H9 (cell line): ENCODE data around the gene PRSS38. TPM values are rescaled to one million over a fixed set of nuclear protein-coding genes. Genes with fewer than 3 reads are reported as not detected.

Experiments
- DNase-seq: peaks from one replicate; pipeline ENCODE4 v3.0.0-alpha.2; 2017
- H2AFZ ChIP-seq: one replicate; pipeline ENCODE4 v1.6.1; 2013; ENCODE audit warnings: mild to moderate bottlenecking, low read length, control low read depth, moderate library complexity
- H2AK5ac ChIP-seq: 2 replicates; pipeline ENCODE4 v1.6.1; 2013; ENCODE audit warnings: low read length, control low read depth, mixed read lengths; ENCODE audit not compliant: insufficient read length
- H2BK120ac ChIP-seq: one replicate; pipeline ENCODE4 v1.6.1; 2013; ENCODE audit warnings: low read depth, mild to moderate bottlenecking, low read length, control low read depth, inconsistent platforms; ENCODE audit not compliant: poor library complexity, severe bottlenecking
- H2BK12ac ChIP-seq: 2 replicates; pipeline ENCODE4 v1.6.1; 2013; ENCODE audit warnings: low read length, control low read depth, mixed read lengths, low read depth; ENCODE audit not compliant: insufficient read length
- H2BK15ac ChIP-seq: 2 replicates; pipeline ENCODE4 v1.6.1; 2013; ENCODE audit warnings: low read depth, low read length, control low read depth
- H2BK20ac ChIP-seq: one replicate; pipeline ENCODE4 v1.6.1; 2013; ENCODE audit warnings: low read depth, mild to moderate bottlenecking, low read length, control low read depth, inconsistent platforms; ENCODE audit not compliant: poor library complexity, severe bottlenecking
- H2BK5ac ChIP-seq: 2 replicates; pipeline ENCODE4 v1.6.1; 2013; ENCODE audit warnings: low read length, control low read depth, mixed read lengths; ENCODE audit not compliant: insufficient read length
- H3K14ac ChIP-seq: 2 replicates; pipeline ENCODE4 v1.6.1; 2013; ENCODE audit warnings: low read length, control low read depth; ENCODE audit not compliant: insufficient read depth
- H3K18ac ChIP-seq: 2 replicates; pipeline ENCODE4 v1.6.1; 2013; ENCODE audit warnings: low read depth, mild to moderate bottlenecking, mixed read lengths, low read length, control low read depth; ENCODE audit not compliant: insufficient read length
- H3K23ac ChIP-seq: 2 replicates; pipeline ENCODE4 v1.6.1; 2013; ENCODE audit warnings: low read length, control low read depth, mixed read lengths, low read depth; ENCODE audit not compliant: insufficient read length
- H3K23me2 ChIP-seq: 2 replicates; pipeline ENCODE4 v1.6.1; 2013; ENCODE audit warnings: low read depth, mild to moderate bottlenecking, mixed read lengths, low read length, control low read depth; ENCODE audit not compliant: insufficient read length, poor library complexity, severe bottlenecking
- H3K27ac ChIP-seq: 2 replicates; pipeline ENCODE4 v1.5.1; 2013; ENCODE audit warnings: low read length, control low read depth, mixed read lengths, low read depth; ENCODE audit not compliant: insufficient read length
- H3K27me3 ChIP-seq: 2 replicates; pipeline ENCODE4 v1.6.1; 2013; ENCODE audit warnings: low read length, control low read depth, inconsistent platforms; ENCODE audit not compliant: insufficient read depth
- H3K4ac ChIP-seq: 2 replicates; pipeline ENCODE4 v1.6.1; 2013; ENCODE audit warnings: low read depth, mild to moderate bottlenecking, control low read depth, inconsistent platforms, low read length, moderate library complexity
- H3K4me1 ChIP-seq: 2 replicates; pipeline ENCODE4 v1.6.1; 2013; ENCODE audit warnings: low read length, control low read depth, inconsistent platforms; ENCODE audit not compliant: insufficient read depth
- H3K4me2 ChIP-seq: 2 replicates; pipeline ENCODE4 v1.6.1; 2013; ENCODE audit warnings: low read length, control low read depth, mixed read lengths; ENCODE audit not compliant: insufficient read length, insufficient read depth
- H3K56ac ChIP-seq: 2 replicates; pipeline ENCODE4 v1.6.1; 2013; ENCODE audit warnings: low read depth, mild to moderate bottlenecking, mixed read lengths, low read length, control low read depth; ENCODE audit not compliant: insufficient read length
- H3K79me1 ChIP-seq: 2 replicates; pipeline ENCODE4 v1.6.1; 2013; ENCODE audit warnings: low read depth, mild to moderate bottlenecking, moderate library complexity, low read length, control low read depth, inconsistent platforms; ENCODE audit not compliant: insufficient read depth, poor library complexity, severe bottlenecking
- H3K79me2 ChIP-seq: 2 replicates; pipeline ENCODE4 v1.6.1; 2013; ENCODE audit warnings: low read length, control low read depth, inconsistent platforms; ENCODE audit not compliant: insufficient read depth
- H3K9ac ChIP-seq: 2 replicates; pipeline ENCODE4 v1.6.1; 2013; ENCODE audit warnings: low read length, control low read depth, mixed read lengths; ENCODE audit not compliant: insufficient read length; ENCODE audit errors: extremely low read depth
- H3K9me3 ChIP-seq: one replicate; pipeline ENCODE4 v1.6.1; 2013; ENCODE audit warnings: low read depth, low read length, inconsistent platforms; ENCODE audit not compliant: control insufficient read depth
- H3T11ph ChIP-seq: one replicate; pipeline ENCODE4 v1.6.1; 2013; ENCODE audit warnings: mild to moderate bottlenecking, low read length, control low read depth, inconsistent platforms
- H4K20me1 ChIP-seq: one replicate; pipeline ENCODE4 v1.6.1; 2013; ENCODE audit not compliant: control insufficient read depth, insufficient read length, insufficient read depth
- H4K5ac ChIP-seq: 2 replicates; pipeline ENCODE4 v1.6.1; 2013; ENCODE audit warnings: low read depth, mild to moderate bottlenecking, mixed read lengths, low read length, control low read depth; ENCODE audit not compliant: insufficient read length
- H4K8ac ChIP-seq: replicated peaks from 2 replicates; pipeline ENCODE4 v1.6.1; 2013; ENCODE audit warnings: low read length, control low read depth, mixed read lengths, low read depth; ENCODE audit not compliant: insufficient read length
- H4K91ac ChIP-seq: 2 replicates; pipeline ENCODE4 v1.6.1; 2013; ENCODE audit warnings: low read depth, mild to moderate bottlenecking, moderate library complexity, mixed read lengths, low read length, control low read depth; ENCODE audit not compliant: insufficient read length
- H3K27ac Mint-ChIP-seq, 3 experiments: 2 replicates in 2 of 3; 3 replicates in 1 of 3; pipeline ENCODE4 v1.8.0; 2020 to 2021; ENCODE audit warnings: mixed read lengths in 3 of 3, mild to moderate bottlenecking in 1 of 3, moderate library complexity in 1 of 3
- H3K27me3 Mint-ChIP-seq: 2 replicates; pipeline ENCODE4 v1.8.0; 2021; ENCODE audit warnings: low read depth, mild to moderate bottlenecking, moderate library complexity, mixed read lengths
- H3K36me3 Mint-ChIP-seq, 3 experiments: 2 replicates in 2 of 3; 3 replicates in 1 of 3; pipeline ENCODE4 v1.8.0; 2020 to 2021; ENCODE audit warnings: low read depth in 3 of 3, mixed read lengths in 3 of 3; ENCODE audit not compliant: insufficient read depth in 1 of 3
- H3K4me1 Mint-ChIP-seq, 2 experiments: 2 replicates each; pipeline ENCODE4 v1.8.0; 2020; ENCODE audit warnings: mixed read lengths in 2 of 2
- H3K4me3 Mint-ChIP-seq, 2 experiments: 2 replicates in 1 of 2; 3 replicates in 1 of 2; pipeline ENCODE4 v1.8.0; 2020 to 2021; ENCODE audit warnings: mild to moderate bottlenecking in 2 of 2, mixed read lengths in 2 of 2, moderate library complexity in 1 of 2
- H3K9me3 Mint-ChIP-seq, 2 experiments: 2 replicates in 1 of 2; 3 replicates in 1 of 2; pipeline ENCODE4 v1.8.0; 2020; ENCODE audit warnings: mild to moderate bottlenecking in 2 of 2, mixed read lengths in 2 of 2, moderate library complexity in 1 of 2
- CTCF ChIP-seq: fragments of 200-600 bp; sonication (generic); conservative IDR thresholded peaks from 3 replicates; pipeline ENCODE4 v1.8.0; 2021; ENCODE audit warnings: antibody characterized with exemption, mild to moderate bottlenecking
- WGBS: extraction: QIAGEN DNeasy Blood & Tissue Kit; methylation state at CpG from one replicate; pipeline ENCODE4 v1.1.7; 2013; ENCODE audit warnings: missing lambda C conversion rate, low lambda C conversion rate, mixed read lengths; ENCODE audit not compliant: insufficient read length; ENCODE audit errors: extremely low coverage; 5-methylcytosine and 5-hydroxymethylcytosine counted together
- total RNA-seq: library from RNA; stranded (reverse); gene quantifications from 2 replicates; pipeline ENCODE4 v1.2.1, GENCODE V29; 2021

Gene PRSS38
- total RNA-seq, 1 experiment from 2014 or later: not detected

DNA sequence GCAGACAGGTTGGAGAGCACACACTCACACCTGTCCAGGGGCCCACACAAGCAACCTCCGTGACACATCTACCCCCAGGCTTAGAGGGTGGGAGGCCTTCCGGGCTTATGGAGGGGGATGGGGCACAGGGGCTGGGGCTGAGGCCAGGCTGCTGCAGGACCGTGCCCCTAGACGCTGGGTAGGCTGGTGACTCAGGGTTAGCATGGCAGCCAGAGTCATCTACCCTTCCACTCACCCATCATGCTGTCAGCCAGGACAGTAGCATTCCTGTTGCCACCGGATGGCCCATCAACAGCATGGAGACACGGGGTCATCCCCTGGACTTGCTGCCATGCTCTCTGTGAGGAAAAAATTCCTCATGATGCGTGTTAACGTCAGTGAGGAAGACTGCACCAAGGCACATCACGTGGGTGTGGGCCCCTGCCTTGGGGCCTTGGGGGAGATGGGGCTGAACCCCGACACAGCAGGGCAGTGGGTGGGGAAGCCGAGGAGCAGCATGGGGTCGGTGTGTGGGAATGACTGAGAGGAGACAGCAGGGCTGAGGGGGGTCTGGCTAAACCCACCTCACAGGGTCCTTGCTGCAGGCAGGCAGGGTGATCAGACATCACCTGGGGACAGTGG, 79.5 kb downstream of the PRSS38 start:
- no peak overlapping the region for H2AK5ac ChIP-seq
- no peak overlapping the region for H4K8ac ChIP-seq
- DNase-seq: peak; percentile 16
- H3K36me3 Mint-ChIP-seq: no peaks in the 10 kb centered on the region; a peak in 1 of 7 replicates
- no peak overlapping the region for H2BK5ac ChIP-seq
- WGBS: no CpG with 5 or more reads among the region's 12 CpGs
- H3K27ac ChIP-seq: no peak overlapping the region
- no peak overlapping the region for H3K56ac ChIP-seq
- no peak overlapping the region for H2AFZ ChIP-seq
- no peak overlapping the region for H3K14ac ChIP-seq
- H3K79me2 ChIP-seq: no peaks in the 10 kb centered on the region
- no peak overlapping the region for H2BK120ac ChIP-seq
- no peak overlapping the region for H2BK15ac ChIP-seq
- no peaks in the 10 kb centered on the region for H3K9me3 Mint-ChIP-seq
- H2BK12ac ChIP-seq: no peak overlapping the region
- H3K27me3 ChIP-seq: no peaks in the 10 kb centered on the region
- H4K20me1 ChIP-seq: no peaks in the 10 kb centered on the region
- H3K23me2 ChIP-seq: no peaks in the 10 kb centered on the region
- H3K4me1 Mint-ChIP-seq: peaks cover 8 to 20% of the 10 kb centered on the region in 2 experiments
- H4K91ac ChIP-seq: no peak overlapping the region
- H3K18ac ChIP-seq: no peak overlapping the region
- TF ChIP-seq CTCF: no peak
- H3K79me1 ChIP-seq: no peaks in the 10 kb centered on the region
- H3K4me3 Mint-ChIP-seq: no peak overlapping the region
- H3T11ph ChIP-seq: no peak overlapping the region
- no peak overlapping the region for H4K5ac ChIP-seq
- H2BK20ac ChIP-seq: no peak overlapping the region
- no peak overlapping the region for H3K4ac ChIP-seq
- H3K27ac Mint-ChIP-seq: peak overlapping the region in 2 of 3 experiments; percentile 22 to 49; a peak in 2 of 7 replicates
- H3K23ac ChIP-seq: no peak overlapping the region
- H3K4me2 ChIP-seq: no peak overlapping the region
- no peaks in the 10 kb centered on the region for H3K27me3 Mint-ChIP-seq
- no peaks in the 10 kb centered on the region for H3K4me1 ChIP-seq
- H3K9ac ChIP-seq: no peak overlapping the region
- H3K9me3 ChIP-seq: no peaks in the 10 kb centered on the region

Other genes starting within 250 kb of the PRSS38 start
- gene JMJD4, start 80.4 kb upstream of the PRSS38 start, total RNA-seq: 24.4 and 26.0 TPM in 2 replicates
- 44.1 TPM in 2 replicates for gene SNAP47, start 80.2 kb upstream of the PRSS38 start, total RNA-seq
- gene WNT9A, start 132.3 kb downstream of the PRSS38 start, total RNA-seq: 0.66 and 0.77 TPM in 2 replicates
- gene WNT3A, start 191.3 kb downstream of the PRSS38 start, total RNA-seq: 0.17 and 0.20 TPM in 2 replicates